Ascending aorta (tissue), 2 donors: Measurements from ENCODE around the gene CCDC85C. TPM values are rescaled to one million over a fixed set of nuclear protein-coding genes. Genes with fewer than 3 reads are reported as not detected.
A peak's percentile ranks its signal among the peaks of the same experiment; 100 is the strongest.

Source experiments
- DNase-seq, 2 donors: peaks; one replicate each; pipeline ENCODE4 v3.0.0-alpha.2; 2019; ENCODE audit warnings: low spot score in 2 of 2
- H3K27ac ChIP-seq, 2 donors: fragments of 200-600 bp; sonication (generic); one replicate each; pipeline ENCODE4 v1.5.1; 2016 to 2017; ENCODE audit warnings: mild to moderate bottlenecking in 1 of 2
- H3K27me3 ChIP-seq: fragments of 200-600 bp; sonication (generic); one replicate; pipeline ENCODE4 v1.5.1; 2017
- H3K36me3 ChIP-seq, 2 donors: fragments of 200-600 bp; sonication (generic); one replicate each; pipeline ENCODE4 v1.5.1; 2016
- H3K4me1 ChIP-seq, 2 donors: fragments of 200-600 bp; sonication (generic); one replicate each; pipeline ENCODE4 v1.5.1; 2016 to 2017; ENCODE audit warnings: mild to moderate bottlenecking in 1 of 2
- H3K4me3 ChIP-seq, 2 donors: fragments of 200-600 bp; sonication (generic); one replicate each; pipeline ENCODE4 v1.5.1; 2016 to 2017; ENCODE audit warnings: mild to moderate bottlenecking in 1 of 2
- H3K9me3 ChIP-seq, 2 donors: fragments of 200-600 bp; sonication (generic); one replicate each; pipeline ENCODE4 v1.5.1; 2016
- intact Hi-C: fragments of 100-400 bp; cut with DNase I; formaldehyde crosslinking; loops from one replicate; pipeline ENCODE4 v1.15.1; 2023
- total RNA-seq: library from RNA; depleted of rRNA; stranded (reverse); fragments of >200 nt; gene quantifications from one replicate; pipeline ENCODE4 v1.1.0, GENCODE V29; 2016
- TF ChIP-seq, protein P1 (sequence below), 3 experiments: fragments of 200-600 bp in 2 of 3; fragments of 450-650 bp in 1 of 3; sonication (generic) in 2 of 3; IDR thresholded peaks; one replicate each; pipeline ENCODE4 v1.5.1; 2016 to 2019; ENCODE audit warnings: antibody characterized with exemption in 3 of 3, mild to moderate bottlenecking in 1 of 3, moderate library complexity in 1 of 3

CCDC85C gene
- total RNA-seq, 1 donor from 2014 or later, result 0.64 TPM

DNA sequence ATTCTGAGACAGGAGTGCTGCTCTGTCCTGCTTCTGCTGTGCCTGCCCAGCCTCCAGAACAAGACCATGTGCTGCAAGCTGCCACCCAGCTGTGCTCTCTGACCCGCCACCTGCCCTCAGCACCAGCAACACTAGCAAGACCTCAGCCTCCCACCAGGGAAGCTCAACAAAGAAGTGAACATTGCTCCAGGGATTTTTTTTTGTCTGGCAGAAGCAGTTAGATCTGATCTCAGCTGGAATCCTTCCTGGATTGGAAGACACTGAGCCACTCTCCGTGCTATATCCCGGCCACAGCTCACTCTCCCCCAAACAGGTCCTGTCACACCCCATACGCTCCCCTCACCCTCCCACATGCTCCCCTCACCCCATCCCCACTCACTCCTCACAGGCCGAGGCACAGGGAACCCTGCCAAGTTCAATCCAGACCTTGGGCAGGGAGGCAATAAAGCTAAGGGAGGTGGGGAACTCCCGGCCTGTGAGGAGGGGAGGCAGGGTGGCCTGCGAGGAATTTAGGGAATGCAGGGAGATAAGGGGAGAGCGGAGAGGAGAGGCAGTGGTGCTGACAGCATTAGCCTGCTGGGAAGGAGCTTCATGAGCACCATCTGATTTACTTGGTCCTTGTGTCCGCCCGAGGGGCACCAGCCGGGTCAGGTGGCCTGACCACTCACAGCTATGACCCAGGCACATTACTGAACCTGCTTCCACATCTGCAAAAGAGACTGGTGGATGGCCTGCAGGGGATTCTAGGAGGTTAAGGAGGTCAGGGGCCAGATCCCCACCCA lies 29.7 kb downstream of the CCDC85C start:
- Histone ChIP-seq H3K4me3 (no peak overlapping the region), H3K4me1 (peaks cover 0 to 15% of the 10 kb centered on the region in 2 donors)
- intact Hi-C loops, result no loop called here

DNA sequence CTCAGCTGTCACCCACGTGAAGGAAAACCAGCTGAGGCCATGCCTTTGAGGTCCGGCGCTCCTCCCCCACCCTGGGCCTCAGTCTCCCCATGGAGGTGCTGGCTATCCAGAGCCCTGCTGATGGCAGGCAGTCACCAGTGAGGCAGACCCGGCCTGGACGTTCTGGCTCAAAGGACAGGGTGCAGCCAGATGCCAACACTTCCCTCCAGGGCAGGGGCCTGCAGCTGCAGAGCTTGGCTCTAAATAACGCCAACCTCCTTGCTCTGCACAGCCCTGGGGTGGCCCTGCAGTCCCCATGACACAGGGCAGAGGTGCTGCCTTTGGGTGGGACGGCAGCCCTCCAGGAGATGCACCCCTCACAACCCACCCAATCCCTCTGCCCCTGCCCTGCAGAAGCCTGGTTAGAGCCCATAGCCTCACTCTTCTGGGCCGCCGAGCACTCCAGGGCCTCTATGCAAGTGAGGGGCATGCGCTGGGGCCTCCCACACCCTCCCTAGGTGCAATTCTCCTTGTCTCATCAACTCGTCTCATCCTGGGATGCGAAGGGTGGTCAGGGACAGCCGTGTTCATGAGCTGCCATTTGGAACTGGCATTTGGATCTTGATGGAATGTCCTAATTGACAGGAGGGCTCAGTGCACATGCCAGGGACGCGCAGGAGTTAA lies 30.4 kb downstream of the CCDC85C start:
- Histone ChIP-seq H3K4me3 (no peak overlapping the region), H3K4me1 (peaks cover 0 to 15% of the 10 kb centered on the region in 2 donors), H3K9me3 (no peaks in the 10 kb centered on the region), H3K36me3 (no peaks in the 10 kb centered on the region), H3K27me3 (no peaks in the 10 kb centered on the region), H3K27ac (no peak overlapping the region)
- TF ChIP-seq, protein P1, sequence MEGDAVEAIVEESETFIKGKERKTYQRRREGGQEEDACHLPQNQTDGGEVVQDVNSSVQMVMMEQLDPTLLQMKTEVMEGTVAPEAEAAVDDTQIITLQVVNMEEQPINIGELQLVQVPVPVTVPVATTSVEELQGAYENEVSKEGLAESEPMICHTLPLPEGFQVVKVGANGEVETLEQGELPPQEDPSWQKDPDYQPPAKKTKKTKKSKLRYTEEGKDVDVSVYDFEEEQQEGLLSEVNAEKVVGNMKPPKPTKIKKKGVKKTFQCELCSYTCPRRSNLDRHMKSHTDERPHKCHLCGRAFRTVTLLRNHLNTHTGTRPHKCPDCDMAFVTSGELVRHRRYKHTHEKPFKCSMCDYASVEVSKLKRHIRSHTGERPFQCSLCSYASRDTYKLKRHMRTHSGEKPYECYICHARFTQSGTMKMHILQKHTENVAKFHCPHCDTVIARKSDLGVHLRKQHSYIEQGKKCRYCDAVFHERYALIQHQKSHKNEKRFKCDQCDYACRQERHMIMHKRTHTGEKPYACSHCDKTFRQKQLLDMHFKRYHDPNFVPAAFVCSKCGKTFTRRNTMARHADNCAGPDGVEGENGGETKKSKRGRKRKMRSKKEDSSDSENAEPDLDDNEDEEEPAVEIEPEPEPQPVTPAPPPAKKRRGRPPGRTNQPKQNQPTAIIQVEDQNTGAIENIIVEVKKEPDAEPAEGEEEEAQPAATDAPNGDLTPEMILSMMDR (IDR thresholded peaks at IDR 0.05), result no peak
- intact Hi-C loops, result no loop called here
- DNase-seq, result no peak

More for the DNA sequence above, 29.7 kb downstream of the CCDC85C start:
- H3K9me3 ChIP-seq, result no peaks in the 10 kb centered on the region
- DNase-seq, result no peak
- H3K36me3 ChIP-seq, result no peaks in the 10 kb centered on the region
- TF ChIP-seq, protein P1 (IDR thresholded peaks at IDR 0.05), result no peak
- peak overlapping the region in 1 of 2 donors; percentile 51 for H3K27ac ChIP-seq
- H3K27me3 ChIP-seq, result no peaks in the 10 kb centered on the region

DNA sequence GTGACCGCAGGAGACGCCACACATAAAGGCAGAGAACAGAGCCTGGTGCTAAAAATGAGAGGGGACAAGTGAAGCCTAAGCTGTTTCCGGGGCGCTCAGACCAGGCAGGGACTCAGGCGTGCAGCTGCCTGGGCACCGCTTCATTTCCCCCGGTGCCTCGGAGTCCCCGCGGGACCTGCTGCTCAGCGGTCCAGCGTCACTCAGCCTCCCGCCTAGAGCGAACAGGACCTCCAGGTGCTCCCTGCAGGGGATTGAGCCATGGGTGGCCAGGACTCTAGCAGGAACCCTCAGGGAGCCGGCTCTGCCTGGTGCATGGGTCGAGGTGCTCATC lies 31.0 kb downstream of the CCDC85C start:
- Histone ChIP-seq H3K27ac (no peak overlapping the region), H3K9me3 (no peaks in the 10 kb centered on the region), H3K36me3 (no peaks in the 10 kb centered on the region), H3K4me1 (peaks cover 0 to 15% of the 10 kb centered on the region in 2 donors), H3K27me3 (no peaks in the 10 kb centered on the region), H3K4me3 (no peak overlapping the region)
- no peak for DNase-seq
- intact Hi-C loops, result no loop called here
- TF ChIP-seq, protein P1 (IDR thresholded peaks at IDR 0.05), result no peak

DNA sequence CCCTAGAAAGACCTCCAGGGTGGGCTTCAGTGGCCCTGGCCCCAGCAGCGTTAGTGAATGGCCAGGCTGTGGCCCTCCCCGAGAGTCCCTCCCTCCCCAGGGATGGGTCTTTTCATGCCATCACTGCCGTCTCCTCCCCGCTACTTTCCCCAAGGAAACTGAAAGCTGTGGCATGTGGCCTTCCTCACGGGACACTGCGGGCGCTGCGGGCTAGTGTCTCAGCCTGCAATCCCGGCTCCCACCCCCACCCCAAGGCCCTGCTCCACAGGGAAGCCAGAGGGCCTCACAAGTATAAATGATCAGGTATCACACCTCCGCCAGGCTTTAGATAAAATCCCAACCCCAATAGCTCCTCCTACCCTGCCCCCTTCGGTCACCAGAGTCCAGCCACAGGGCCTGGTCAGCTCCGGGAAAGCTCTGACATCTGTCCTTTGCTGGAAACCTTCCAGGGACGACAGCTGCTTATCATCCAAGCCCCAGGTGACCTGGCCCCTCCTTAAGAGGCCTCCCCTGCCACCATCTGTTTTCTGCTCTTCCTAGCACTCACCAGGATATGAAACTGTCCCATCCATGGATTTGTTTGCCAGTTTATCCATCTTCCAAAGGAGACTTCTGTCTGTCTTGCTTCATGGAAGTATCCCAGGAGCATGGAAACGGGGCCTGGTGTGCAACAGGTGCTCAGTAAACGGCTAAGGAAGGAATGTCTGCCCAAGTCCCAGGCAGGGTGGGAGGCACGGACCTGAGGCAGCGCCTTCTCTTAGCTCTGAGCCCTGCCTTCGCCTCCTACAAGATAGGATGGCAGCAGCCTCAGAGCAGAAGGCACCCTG lies 31.6 kb downstream of the CCDC85C start:
- Histone ChIP-seq H3K27ac (no peak overlapping the region), H3K4me3 (no peak overlapping the region), H3K27me3 (no peaks in the 10 kb centered on the region), H3K9me3 (no peaks in the 10 kb centered on the region), H3K4me1 (peaks cover 0 to 15% of the 10 kb centered on the region in 2 donors), H3K36me3 (no peaks in the 10 kb centered on the region)
- intact Hi-C loops, result no loop called here
- TF ChIP-seq, protein P1 (IDR thresholded peaks at IDR 0.05), result no peak
- DNase-seq, result no peak

GRCh38 chr14:99571303-99571986 lies 32.6 kb downstream of the CCDC85C start:
- H3K27ac ChIP-seq, result no peak overlapping the region
- no peak for DNase-seq
- H3K9me3 ChIP-seq, result no peaks in the 10 kb centered on the region
- no peaks in the 10 kb centered on the region for H3K27me3 ChIP-seq
- H3K4me3 ChIP-seq, result no peak overlapping the region
- intact Hi-C loops, result no loop called here
- H3K36me3 ChIP-seq, result no peaks in the 10 kb centered on the region
- TF ChIP-seq, protein P1 (IDR thresholded peaks at IDR 0.05), result no peak
- peaks cover 0 to 15% of the 10 kb centered on the region in 2 donors for H3K4me1 ChIP-seq
